Pons (tissue), 1 donor: ENCODE measurements around the gene MACROD2.
"Not testable (repeated sequence)": the region's sequence is repeated elsewhere in the genome, so short reads cannot be mapped to it uniquely, and the experiment has no call there.

ENCODE experiments used
- DNase-seq: peaks from one replicate; pipeline ENCODE4 v3.0.0-alpha.2; 2016; ENCODE audit warnings: low spot score

Gene MACROD2

DNA sequence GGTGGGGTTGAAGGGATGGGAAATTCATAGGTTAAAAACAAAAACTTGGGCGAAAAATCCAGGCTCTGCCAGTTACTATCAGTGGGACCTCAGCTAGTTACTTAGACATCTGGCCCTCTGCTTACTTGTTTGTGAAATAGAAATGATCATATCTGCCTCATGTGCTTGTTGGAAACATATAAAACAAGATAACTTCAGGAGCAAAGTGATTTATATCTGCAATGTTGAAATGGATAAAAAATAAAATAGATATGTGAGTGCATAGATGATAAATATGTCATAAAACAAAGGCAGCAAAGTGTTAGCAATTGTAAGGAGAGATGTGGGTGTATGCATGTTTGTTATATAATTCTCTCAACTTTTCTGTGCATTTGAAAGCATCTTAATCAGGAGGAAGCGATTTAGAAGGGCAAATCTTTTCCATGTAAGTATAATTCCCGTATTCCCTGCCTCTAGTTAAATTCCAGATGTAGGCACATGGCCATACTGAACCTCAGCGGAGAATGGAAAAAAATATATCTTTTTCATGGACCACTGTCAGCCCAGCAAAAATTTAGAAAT is 921.1 kb downstream of the MACROD2 start:
- no peak for DNase-seq

DNA sequence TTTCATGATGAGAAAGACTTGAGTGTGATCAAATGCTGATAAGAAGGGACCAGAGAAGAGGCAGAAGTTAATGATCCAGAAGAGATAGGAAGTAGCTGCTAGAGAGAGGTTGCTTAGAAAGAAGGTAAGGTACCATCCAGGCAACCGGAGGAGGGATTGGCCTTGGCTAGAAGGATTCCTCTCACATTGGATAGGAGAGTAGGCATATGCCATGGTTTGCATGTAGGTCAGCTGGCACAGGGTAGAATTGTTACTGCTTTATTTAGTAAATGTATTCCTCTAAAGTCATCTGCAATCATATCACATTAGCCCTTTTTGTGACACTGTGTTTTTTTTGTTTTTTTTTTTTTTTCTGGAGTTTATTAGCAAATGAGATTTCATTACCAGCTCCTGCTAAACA is 923.0 kb downstream of the MACROD2 start:
- DNase-seq: no peak

DNA sequence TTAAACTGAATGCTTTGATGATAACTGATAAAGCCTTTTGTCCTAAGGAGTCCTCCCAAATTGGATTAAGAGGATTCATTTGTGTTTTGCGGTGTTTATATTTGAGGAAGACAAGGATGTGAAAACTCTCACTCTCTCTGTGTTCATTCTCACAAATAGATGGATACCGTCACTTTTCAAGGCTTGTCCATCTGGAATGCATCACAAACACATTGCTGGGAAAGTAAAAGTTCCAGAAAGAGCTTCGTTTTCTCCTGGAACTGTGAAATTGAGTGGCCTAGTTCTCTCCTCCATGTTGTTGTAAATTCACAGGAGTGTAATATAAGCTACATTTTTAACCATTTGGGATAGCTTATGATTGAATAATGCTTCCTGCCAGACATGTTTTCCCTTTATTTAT is 923.7 kb downstream of the MACROD2 start:
- peak; percentile 12 for DNase-seq

DNA sequence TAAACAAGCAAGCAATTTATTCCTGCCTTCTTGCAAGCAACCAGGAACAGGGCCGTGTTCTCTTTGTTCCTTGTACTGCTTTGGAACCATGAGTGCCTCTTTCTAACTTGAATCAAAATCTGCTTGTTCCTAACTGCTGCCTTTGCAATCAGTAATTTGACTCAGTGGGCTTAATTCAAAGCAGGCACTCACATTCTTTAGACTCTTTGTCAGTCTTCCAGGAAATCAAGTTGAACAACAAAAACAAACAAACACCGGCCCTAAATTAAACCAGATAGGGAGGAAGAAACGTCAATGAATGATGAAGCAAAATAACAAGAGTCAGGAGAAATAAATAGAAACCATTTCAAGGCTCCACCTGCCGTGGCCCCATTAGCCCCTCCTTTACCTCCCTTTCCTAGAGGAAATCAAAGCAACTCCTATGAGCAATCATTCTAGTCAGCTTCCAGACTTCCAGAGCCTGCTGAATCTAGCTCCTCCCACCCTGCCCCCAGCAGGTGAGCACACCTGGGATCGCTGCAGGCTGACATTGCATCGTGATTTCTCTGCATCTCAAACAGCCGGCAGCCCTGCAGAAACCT is 924.3 kb downstream of the MACROD2 start:
- peak; percentile 52 for DNase-seq

DNA sequence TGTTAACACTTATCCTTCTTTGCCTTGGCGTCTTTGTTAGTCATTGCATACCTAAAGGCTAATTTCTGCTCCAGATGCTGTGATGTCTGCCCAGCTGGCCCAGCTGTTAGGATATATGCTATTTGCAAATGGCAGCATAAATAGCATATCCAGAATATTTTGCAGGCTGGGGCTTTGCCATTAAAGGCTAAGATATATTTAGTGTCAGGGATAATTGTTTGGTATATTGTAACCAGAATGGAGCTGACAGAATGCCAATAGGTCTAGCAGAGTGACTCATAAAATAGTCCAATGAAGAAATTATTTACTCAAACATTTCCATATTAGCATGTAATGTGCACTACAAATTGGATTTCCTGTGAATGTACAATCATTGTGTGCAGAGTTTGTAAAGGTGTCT is 926.2 kb downstream of the MACROD2 start:
- no peak for DNase-seq

DNA sequence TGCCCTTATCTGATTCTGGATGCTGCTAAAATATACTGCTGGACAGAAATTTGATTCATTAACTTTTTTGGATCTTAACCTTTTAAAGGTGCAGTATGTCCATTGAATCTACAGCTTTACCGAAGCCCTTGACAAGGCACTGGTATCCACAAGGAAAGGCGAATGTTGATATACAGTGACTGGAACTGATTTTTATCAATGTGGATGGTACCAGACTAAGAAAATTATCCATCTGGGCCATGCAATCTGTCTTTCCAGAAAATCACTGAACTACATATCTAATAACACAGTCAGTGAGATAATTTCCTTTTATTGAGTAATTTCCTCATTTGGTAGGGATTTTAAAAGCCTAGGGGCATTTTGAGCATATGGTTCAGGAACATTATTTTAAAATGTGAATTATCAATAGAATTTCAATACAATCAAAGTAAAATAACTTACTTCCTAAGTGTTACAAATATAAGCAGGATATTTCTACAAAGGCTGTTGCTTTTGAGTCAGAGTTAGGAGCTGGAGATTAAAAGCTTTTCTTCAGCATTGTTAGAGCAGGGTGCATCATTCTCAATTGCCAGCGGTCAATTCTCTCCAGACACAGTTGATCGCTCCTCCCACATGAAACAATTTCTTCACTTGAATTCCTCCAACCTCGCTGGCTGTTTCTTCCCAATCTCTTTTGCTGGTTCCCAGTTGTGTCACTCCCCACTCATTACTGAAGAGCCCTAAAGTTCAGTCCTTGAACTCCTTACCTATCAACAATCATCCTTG is 927.4 kb downstream of the MACROD2 start:
- DNase-seq: no peak

DNA sequence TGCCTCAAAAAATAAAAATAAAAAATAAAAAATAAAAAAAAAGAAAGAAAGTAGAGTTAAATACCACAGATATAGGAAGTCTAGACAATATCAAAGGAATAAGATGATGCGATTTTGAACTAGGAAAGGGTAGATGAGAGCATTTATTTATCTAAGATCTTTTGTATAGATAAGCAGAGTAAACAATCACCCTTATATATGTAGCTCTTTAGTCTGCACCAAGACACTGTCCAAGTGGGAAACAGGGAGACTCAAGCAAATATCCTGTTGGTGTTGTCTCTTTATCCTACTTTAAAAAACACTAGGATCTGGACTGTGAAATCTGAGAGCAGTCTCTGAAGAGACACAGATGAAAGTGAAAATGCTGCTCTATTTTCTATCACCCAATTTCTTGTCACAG is 929.1 kb downstream of the MACROD2 start:
- DNase-seq: no peak

DNA sequence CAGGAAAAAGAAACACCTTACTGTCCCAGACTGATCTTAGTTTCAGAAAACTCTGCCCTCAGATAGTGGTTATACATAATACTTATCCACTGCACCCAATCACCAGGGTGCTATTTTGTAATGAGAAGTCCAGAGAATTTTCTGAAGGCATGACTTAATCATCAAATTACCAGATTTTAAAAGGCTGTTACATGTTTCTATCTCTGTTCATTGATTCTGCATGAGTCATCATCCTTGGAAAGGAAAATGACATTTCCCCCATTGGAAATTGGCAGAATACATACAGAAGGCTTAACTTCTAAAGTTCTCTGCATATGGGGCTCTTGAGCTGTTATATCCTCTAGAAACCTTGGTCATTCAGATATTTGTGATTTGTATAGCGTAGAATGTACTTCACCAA is 930.0 kb downstream of the MACROD2 start:
- DNase-seq: no peak

DNA sequence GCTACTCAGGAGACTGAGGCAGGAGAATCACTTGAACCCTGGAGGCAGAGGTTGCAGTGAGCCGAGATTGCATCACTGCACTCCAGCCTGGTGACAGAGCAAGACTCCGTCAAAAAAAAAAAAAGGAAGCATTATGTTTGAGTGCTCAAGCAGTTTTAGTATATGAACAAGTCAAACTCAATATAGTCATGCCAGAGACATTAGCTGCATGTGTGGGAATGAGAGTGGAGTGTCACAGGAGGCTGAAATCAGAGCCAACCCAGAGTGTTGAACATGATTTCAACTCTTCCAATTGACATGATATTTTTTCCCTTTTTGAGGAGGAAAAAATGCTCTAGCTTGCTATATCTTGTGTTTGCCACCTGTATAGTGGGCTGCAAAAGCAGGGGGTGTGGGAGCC is 931.1 kb downstream of the MACROD2 start:
- not testable (repeated sequence) for DNase-seq

DNA sequence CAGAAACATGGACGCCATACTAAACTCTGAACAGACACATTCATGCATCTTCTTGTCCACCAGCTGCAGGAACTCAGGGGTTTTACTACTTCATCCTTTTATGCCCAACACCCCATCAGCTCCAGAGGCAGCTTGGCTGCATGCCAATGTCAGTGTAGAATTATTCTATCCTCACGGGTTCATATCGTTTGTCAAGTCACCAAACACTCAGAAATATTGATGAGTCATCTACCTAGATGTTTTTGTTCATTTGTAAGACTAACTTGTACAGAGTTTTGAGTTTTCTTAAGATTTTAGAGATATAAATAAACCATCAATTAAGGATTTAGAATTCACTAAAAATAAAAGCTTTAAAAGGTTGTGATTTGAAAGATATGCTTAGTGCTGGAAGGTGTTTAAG is 932.8 kb downstream of the MACROD2 start:
- DNase-seq: no peak

DNA sequence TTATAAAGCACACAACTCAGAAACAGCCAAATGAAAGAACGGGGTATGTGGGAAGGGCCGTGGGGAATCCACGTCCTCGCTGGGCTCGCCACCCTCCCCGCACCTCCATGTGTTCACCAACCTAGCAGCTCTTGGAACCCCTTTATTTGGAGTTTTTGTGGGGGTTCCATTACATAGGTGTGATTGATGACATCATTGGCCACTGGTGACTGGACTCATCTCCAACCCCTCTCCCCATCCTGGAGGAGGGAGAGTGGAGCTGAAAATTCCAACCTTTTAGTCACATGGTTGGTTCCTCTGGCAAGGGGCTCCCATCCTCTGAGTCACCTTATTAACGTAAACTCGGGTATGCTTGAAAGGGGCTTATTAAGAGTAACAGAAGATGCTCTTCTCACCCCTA is 934.1 kb downstream of the MACROD2 start:
- no peak for DNase-seq

DNA sequence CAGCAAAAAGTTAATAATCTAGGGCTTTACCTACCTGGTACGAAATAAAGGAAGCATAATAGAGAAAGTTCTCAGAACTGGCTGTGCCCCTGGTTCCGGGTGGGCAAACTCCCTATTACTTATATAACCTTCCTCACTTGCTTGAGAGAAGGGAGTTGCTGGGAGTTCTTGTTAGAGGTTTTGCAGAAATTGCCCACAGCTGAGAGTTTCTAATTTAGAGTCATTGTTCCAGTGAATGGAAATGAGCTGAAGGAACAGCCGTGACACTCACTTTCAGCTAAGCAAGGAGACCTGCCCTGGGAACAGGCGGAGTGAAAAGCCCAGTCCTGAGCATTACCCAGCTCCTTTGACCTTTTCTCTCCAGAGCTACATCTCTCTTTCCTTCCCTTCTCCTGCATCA is 936.7 kb downstream of the MACROD2 start:
- no peak for DNase-seq

DNA sequence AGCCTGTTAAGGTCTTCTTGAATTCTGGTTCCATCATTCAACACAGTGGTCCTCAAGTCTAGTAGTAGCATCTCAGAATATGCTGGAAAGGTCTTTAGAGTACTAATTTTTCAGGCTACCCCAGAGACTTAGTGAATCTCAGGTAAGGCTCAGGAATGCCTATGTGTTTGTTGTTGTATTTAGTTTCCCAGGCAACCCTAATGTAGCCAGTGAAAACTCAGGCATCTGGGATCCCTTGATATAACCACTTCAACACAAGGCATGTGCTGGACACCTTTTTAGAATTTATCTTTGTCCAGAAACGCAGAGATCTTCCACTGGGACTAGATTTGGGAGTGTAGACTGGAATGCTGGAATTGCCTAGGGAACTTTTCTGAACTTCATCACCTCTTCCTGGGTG is 940.0 kb downstream of the MACROD2 start:
- DNase-seq: no peak

DNA sequence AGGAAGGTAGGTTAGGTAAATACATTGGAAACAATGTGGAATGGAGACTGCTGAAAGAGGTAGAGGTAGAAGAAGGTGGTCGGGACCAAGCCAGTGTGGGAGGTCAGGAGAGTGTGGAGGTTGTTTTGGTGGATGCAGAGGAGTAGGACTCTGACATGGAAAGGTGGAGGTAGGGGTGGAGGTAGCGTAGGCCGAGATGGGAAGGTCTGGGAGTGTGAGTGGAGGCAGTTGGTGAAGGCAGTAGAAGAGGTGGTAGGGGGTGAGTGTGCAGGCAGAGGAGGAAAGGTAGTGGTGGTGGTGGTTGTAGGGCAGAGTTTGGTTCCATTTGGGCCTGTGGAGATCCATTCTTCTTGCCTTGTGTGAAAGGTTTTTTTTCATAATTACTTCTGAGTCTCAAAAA is 941.7 kb downstream of the MACROD2 start:
- no peak for DNase-seq

DNA sequence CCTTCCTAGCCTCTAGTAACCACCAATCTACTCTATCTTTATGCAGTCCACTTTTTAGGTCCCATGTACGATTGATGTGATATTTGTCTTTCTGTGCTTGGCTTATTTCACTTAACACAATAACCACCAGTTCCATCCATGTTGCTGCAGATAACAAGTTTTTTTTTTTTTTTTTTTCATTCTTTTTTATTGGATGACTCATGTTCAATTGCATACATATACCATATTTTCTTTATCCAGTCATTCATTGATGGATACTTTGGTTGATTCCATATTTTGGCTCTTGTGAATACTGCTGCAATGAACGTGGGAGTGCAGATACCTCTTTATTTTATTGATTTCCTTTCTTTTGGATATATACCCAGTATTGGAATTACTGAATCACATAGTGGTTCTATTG is 942.5 kb downstream of the MACROD2 start:
- no peak for DNase-seq

DNA sequence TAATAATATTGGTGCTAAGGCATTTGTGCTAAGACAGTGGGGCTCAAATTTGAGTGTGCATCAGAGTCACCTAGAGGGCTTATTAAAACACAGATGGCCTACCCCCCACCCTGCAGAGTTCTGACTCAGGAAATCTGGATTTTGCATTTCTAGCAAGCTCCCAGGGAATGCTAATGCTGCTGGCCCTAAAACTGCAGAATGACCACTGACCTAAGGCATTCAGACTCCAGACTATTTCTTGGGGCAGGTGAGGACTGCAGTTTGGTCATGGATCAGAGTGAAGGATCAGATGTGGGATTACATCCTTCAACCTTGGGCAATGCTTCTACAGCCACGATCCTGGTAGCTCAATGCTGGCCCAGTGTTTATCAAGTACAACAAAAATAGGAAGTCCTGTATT is 952.2 kb downstream of the MACROD2 start:
- no peak for DNase-seq

DNA sequence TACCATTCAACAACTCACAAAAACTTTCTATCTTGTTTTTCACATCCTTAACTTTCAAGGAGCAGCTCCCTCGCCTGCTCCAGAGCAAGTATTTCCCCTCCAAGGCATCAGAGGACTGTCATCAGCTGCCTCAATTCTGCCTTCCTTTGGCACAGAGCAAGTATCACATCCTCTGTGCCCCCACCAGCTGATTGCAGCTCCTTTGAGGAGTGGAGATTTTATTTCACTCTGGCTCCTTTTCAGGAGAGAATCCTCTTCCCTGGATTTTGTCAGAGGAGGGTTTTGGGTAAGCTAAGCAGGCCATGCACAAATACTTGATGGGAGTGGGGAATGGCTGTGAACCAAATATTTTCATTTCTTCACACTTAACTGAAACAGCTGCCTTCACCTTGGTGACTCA is 952.6 kb downstream of the MACROD2 start:
- DNase-seq: no peak

DNA sequence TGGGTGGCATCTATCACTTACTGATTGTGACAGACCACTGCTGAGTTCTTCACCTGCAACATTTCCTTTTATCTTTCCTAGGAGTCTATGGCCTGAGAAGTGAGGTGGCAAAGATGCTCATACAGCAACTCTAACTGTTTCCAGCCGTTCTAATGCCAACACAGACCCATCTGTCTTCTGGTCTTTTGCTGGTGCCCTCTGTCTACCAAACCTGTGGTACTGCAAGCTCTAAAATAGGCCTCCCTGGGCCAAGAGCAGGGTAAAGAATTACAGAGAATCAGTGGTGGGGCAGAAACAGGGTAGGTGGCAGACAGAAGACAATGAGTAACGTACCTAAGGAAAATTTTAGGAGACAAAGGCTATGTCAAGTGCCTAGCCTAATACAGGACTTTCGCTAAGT is 953.1 kb downstream of the MACROD2 start:
- DNase-seq: peak; percentile 47

DNA sequence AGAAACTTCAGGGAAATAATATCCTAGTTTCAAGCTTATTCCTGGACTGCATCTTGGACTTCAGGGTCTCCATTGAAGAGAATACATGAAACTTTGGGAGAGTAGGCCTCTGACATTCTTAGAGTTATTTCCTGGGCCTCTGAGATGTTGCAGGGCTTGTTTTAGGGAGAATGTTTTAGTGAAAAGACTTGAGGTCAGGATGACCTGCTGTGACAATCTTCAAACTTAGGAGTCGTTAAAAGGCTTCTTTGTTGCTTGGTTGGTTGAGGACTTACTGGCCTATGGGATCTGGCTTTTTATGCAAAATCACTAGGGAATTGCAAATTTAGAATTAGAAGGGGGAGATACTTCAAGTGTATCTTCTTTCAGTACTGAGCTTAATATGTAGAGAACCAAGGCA is 955.3 kb downstream of the MACROD2 start:
- DNase-seq: no peak

DNA sequence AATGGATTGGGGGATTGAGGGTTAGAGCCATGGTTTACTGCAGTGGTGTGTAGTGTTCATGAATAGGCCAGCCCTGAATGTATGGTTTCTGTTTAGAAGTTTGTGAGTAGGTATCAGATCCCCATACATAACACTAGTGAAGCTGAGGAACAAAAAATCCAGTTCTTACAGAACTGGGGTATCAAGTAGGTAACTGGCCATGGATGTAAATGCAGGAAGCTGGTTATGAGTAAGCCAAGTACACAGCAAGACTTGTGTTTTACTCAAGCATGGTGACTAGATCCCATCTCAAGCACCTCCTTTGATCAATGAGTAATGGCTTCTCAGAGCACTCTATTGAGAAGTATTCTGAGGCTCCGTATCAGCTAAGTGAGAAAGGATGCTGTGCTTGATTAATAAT is 955.8 kb downstream of the MACROD2 start:
- DNase-seq: no peak

DNA sequence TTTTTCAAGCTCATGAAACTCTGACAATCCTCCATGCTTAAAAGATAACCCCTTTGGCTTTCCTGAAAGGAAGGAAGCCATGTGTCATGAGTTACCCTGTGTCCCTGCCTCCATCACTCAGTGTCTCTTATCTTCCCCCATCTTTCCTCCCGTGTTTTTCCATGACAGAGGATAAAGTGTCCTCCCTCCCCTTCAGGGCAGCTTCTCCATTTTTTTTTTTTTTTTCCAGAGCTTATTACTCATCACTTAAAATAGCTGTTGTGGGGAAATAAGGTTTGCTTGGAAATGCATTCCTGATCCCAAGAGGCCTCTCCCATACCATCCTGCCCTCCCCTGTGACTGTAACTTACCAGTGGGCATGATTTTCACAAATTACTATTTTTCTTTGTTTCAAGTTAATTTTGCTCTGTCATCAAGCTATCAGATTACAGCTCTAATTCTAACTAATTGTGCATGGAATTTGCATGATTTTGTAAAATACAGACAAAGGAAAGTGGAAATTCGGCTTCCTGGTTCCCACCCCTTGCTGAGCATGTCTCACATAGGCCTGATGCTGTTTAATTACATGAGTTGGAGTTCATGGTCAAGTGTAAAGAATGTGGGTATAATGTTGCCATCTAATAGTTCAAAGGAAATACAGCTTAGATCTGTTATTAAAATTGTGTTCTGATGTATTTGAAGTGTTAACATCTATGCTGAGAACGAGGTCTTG is 956.5 kb downstream of the MACROD2 start:
- no peak for DNase-seq

DNA sequence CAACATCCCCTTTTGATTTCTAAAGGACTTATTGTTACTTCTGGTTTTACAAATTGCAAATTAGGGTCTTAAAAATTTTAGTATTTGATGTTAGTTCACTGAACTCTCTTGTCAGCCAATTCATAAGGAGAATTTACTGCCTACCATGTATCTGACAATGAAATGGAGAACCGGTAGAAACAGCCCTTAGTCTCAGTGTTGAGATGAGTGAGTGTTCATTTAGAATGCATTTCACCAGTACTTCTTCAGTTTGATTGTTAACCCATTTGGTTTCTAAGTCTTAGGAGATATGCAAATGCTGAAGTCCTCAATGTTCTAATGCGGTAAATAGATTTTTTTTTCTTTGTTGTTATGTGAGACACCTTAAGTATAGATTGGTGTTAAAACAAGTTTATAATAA is 958.4 kb downstream of the MACROD2 start:
- DNase-seq: no peak

DNA sequence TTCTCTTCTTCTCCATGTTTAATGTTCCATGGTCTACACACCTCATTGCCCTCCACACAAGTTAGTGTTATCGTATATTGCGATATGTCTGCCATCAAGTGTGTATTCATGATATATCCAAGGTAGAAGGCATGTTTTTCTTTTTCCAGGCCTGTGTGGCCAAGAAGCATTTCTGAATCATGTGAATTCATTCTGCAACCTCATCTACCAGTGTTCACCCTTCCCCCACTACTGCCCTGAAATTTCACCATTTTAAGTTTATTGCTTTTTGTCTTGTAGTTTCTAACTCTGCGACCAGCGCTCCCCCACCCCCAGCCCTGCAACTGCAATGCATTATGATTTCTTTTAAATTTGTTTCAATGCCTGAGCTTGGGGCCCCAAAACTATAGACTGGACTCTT is 960.1 kb downstream of the MACROD2 start:
- no peak for DNase-seq
